Peyer's patch (tissue), 4 donors: ENCODE data around the gene BLID. TPM values are rescaled to one million over a fixed set of nuclear protein-coding genes. Genes with fewer than 3 reads are reported as not detected.
A peak's percentile ranks its signal among the peaks of the same experiment; 100 is the strongest.

ENCODE experiments used
- DNase-seq, 3 donors: peaks; one replicate each; pipeline ENCODE4 v3.0.0-alpha.2; 2017 to 2019
- H3K27ac ChIP-seq, 4 donors: fragments of 200-600 bp; sonication (generic); one replicate each; pipeline ENCODE4 v1.5.1; 2016 to 2019
- H3K27me3 ChIP-seq, 2 donors: fragments of 200-600 bp; sonication (generic); one replicate each; pipeline ENCODE4 v1.5.1; 2019
- H3K36me3 ChIP-seq, 3 donors: fragments of 200-600 bp; sonication (generic); one replicate each; pipeline ENCODE4 v1.5.1; 2016 to 2019
- H3K4me1 ChIP-seq, 4 donors: fragments of 200-600 bp; sonication (generic); one replicate each; pipeline ENCODE4 v1.5.1; 2016 to 2019
- H3K4me3 ChIP-seq, 4 donors: fragments of 200-600 bp; sonication (generic); 1 replicate in 3 of 4; 2 replicates in 1 of 4; pipeline ENCODE4 v1.5.1; 2016 to 2019; ENCODE audit warnings: mild to moderate bottlenecking in 1 of 4
- H3K9me3 ChIP-seq, 4 donors: fragments of 200-600 bp; sonication (generic); one replicate each; pipeline ENCODE4 v1.5.1; 2016 to 2019; ENCODE audit warnings: mild to moderate bottlenecking in 1 of 4
- POLR2A ChIP-seq, 2 donors: fragments of 450-650 bp; IDR thresholded peaks; one replicate each; pipeline ENCODE4 v1.5.1; 2017; ENCODE audit warnings: antibody characterized with exemption in 2 of 2, mild to moderate bottlenecking in 2 of 2, moderate library complexity in 2 of 2
- total RNA-seq, 4 donors: library from RNA; depleted of rRNA; stranded (reverse); fragments of >200 nt; gene quantifications; one replicate each; pipeline ENCODE4 v1.1.0, GENCODE V29; 2016
- TF ChIP-seq, protein P1 (sequence below), 6 experiments: fragments of 450-650 bp in 4 of 6; fragments of 200-600 bp in 2 of 6; sonication (generic) in 1 of 6; IDR thresholded peaks; one replicate each; pipeline ENCODE4 v1.5.1; 2017 to 2019; ENCODE audit warnings: antibody characterized with exemption in 6 of 6, mild to moderate bottlenecking in 3 of 6, moderate library complexity in 1 of 6

The BLID gene
- total RNA-seq, 4 donors from 2014 or later = not detected

DNA sequence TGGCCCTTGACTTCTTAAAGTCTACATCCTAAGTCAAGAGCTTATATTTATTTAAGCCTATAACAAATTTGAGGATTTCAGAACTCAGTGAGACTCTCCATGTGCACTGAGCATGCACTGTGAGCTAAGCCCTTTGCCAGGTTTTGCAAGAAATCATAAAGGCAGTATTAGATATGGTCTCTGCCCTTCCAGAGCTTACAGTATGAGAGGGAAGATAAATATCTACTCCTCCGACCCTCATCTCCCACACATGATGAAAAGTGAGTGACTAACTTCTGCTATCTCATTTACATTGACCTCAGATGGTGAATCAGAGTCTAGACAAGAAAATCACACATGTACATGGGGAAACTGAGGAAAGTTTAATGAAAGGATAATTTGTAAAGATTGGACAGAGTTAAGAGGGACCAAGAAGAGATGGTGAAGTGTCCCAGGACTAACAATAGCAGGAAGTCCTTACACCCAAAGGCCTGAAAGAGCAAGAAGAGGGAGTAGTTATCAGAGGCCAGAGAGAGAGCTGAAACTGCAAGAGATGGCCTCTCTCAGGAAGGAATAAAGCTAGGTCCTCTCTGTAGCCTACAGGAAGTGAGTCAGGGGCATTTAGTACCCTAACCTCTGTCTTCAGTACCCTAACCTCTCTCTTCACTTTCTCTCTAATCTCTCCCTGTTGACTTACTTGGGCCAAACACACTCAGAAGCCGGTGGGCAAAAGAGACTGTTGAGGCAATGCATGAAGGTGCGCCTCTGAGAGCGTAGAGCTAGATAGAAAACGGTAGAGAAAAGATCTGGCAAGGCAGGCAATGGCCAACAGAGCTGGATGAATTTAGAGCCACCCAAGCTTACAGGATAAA lies 23.0 kb upstream of the BLID start:
- H3K4me3 ChIP-seq = no peak overlapping the region
- no peaks in the 10 kb centered on the region for H3K36me3 ChIP-seq
- H3K4me1 ChIP-seq = no peaks in the 10 kb centered on the region
- H3K27me3 ChIP-seq = no peaks in the 10 kb centered on the region
- H3K27ac ChIP-seq = no peak overlapping the region
- no peaks in the 10 kb centered on the region for H3K9me3 ChIP-seq
- no peak for DNase-seq
- TF ChIP-seq, protein P1, sequence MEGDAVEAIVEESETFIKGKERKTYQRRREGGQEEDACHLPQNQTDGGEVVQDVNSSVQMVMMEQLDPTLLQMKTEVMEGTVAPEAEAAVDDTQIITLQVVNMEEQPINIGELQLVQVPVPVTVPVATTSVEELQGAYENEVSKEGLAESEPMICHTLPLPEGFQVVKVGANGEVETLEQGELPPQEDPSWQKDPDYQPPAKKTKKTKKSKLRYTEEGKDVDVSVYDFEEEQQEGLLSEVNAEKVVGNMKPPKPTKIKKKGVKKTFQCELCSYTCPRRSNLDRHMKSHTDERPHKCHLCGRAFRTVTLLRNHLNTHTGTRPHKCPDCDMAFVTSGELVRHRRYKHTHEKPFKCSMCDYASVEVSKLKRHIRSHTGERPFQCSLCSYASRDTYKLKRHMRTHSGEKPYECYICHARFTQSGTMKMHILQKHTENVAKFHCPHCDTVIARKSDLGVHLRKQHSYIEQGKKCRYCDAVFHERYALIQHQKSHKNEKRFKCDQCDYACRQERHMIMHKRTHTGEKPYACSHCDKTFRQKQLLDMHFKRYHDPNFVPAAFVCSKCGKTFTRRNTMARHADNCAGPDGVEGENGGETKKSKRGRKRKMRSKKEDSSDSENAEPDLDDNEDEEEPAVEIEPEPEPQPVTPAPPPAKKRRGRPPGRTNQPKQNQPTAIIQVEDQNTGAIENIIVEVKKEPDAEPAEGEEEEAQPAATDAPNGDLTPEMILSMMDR (IDR thresholded peaks at IDR 0.05) = no peak
- no peak for TF ChIP-seq POLR2A (IDR thresholded peaks at IDR 0.05)

DNA sequence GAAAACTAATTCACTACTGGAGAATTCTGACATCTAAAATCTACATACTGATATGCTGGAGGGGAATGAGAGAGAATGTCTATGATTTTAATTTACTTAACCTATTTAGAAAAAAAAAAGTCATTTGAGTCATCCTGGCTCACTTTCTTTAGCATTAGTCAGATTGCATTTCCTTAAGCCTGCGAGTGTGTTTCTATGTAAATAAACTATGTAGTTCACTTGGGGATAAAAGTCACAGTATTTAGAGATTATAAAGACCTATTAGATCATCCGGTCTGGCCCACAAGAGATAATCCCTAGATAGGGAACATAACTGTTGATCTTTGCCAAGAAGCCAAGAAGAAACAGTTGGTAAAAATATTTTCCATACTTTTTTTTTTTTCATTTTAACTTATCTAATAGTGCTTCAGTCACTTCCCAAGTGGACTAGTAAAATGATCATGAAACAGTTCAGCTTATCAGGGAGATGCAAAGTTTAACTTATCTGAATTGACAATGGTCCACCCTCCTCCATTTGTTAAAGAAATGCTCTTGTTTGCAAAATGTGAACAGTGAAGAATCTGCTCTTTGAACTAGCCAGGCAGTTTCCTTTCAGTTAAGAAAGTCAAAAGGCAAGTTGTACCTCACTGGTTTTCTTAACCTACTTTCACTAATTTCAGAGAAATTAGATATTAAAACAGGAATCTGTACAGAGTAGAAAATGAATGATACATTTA lies 21.2 kb upstream of the BLID start:
- no peaks in the 10 kb centered on the region for H3K4me1 ChIP-seq
- peak overlapping the region in 1 of 4 donors; percentile 10 for H3K27ac ChIP-seq
- no peak for DNase-seq
- no peak for TF ChIP-seq POLR2A (IDR thresholded peaks at IDR 0.05)
- no peaks in the 10 kb centered on the region for H3K9me3 ChIP-seq
- no peaks in the 10 kb centered on the region for H3K27me3 ChIP-seq
- no peak overlapping the region for H3K4me3 ChIP-seq
- no peaks in the 10 kb centered on the region for H3K36me3 ChIP-seq

DNA sequence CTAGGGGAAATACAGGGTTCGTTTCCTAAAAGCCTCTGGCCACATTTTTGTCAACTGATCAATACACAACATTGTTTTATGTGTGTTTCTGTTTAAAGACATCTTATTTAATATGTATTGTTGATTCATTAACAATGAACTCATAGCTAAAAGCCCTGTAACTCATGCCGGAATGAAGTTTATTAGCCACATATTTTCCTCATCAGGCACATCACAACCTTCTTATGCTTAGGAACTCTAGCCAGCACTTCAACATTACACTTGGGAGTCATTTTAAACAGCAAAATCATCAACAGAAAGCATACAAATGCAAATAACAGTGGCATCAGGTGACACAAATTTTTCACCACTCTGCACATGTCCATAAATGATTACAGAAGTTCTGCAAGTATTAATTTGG lies 15.1 kb upstream of the BLID start:
- H3K27ac ChIP-seq = no peak overlapping the region
- TF ChIP-seq, protein P1 (IDR thresholded peaks at IDR 0.05) = no peak
- no peak for TF ChIP-seq POLR2A (IDR thresholded peaks at IDR 0.05)
- no peaks in the 10 kb centered on the region for H3K4me1 ChIP-seq
- no peak for DNase-seq
- H3K4me3 ChIP-seq = no peak overlapping the region
- H3K36me3 ChIP-seq = no peaks in the 10 kb centered on the region
- H3K9me3 ChIP-seq = no peaks in the 10 kb centered on the region
- no peaks in the 10 kb centered on the region for H3K27me3 ChIP-seq

DNA sequence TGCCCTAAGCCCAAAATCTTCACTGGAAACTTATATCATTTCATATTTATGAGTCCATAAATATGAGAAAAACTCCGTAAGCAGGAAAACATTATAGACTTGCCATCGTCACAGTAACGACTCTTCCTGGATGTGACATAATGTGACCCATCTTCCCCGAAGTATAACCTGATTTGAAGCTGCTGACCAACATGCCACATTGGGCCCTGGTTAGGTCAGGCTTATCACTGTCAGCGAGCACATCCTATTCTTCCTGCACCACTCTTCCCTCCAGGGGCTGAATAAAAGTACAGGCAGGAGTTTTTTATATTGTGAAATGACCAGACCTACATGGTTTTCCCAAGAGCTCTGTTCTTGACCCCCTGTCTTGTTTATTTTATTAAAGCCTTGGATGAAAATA lies 12.1 kb upstream of the BLID start:
- Histone ChIP-seq H3K4me1 (no peaks in the 10 kb centered on the region), H3K9me3 (no peaks in the 10 kb centered on the region), H3K36me3 (no peaks in the 10 kb centered on the region), H3K27ac (no peak overlapping the region), H3K4me3 (no peak overlapping the region), H3K27me3 (no peaks in the 10 kb centered on the region)
- no peak for DNase-seq
- no peak for TF ChIP-seq POLR2A (IDR thresholded peaks at IDR 0.05)
- TF ChIP-seq, protein P1 (IDR thresholded peaks at IDR 0.05) = no peak

DNA sequence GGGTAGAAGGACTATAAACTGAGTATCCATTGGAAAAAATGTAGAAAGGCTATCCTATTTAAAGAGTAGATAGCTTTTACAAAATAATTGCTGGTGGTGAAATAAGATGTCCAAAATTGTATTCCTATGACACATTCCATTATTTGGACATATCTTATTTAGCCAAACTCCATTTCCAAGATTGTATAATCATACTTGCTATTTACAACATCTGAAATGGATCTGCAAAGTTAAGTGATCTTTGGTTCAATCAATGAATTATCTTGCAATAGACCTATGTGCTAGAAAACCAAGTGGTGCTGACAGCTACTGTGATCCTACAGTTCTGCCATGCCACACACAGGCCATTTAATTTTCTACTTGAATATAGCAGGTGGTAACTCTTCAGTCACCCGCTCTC lies 11.0 kb upstream of the BLID start:
- no peak for DNase-seq
- no peak overlapping the region for H3K27ac ChIP-seq

More for the DNA sequence above, 11.0 kb upstream of the BLID start:
- Histone ChIP-seq H3K36me3 (no peaks in the 10 kb centered on the region), H3K9me3 (no peaks in the 10 kb centered on the region), H3K4me1 (no peaks in the 10 kb centered on the region), H3K4me3 (no peak overlapping the region), H3K27me3 (no peaks in the 10 kb centered on the region)
- no peak for TF ChIP-seq POLR2A (IDR thresholded peaks at IDR 0.05)
- TF ChIP-seq, protein P1 (IDR thresholded peaks at IDR 0.05) = no peak
